K562 (cell line): ENCODE data around the gene EML3. TPM values are rescaled to one million over a fixed set of nuclear protein-coding genes. Genes with fewer than 3 reads are reported as not detected.

Experiments used
- ATAC-seq: fragments of 200-7000 bp; cut with Tn5 transposase; 3 replicates; pipeline ENCODE4 v1.9.1; 2020; ENCODE audit warnings: moderate library complexity
- BruUV-seq: library from RNA; stranded (reverse); fragments of 400-500 nt; replicated peaks from 2 replicates; lab custom pipeline; 2021; lab: Mats Ljungman, UMichigan
- CTCF ChIA-PET: fragments of 300-600 bp; formaldehyde crosslinking; extraction: SDS; loops from one replicate; lab custom pipeline; 2021; ENCODE audit warnings: low intra/inter-chr PET ratio; lab: Yijun Ruan, JAX
- POLR2A ChIA-PET: fragments of 300-600, 350-650 bp; sonication (Branson Sonifier 250); formaldehyde crosslinking; extraction: SDS; loops from one replicate; lab custom pipeline; 2021; ENCODE audit warnings: antibody characterized with exemption, inconsistent platforms; lab: Yijun Ruan, JAX
- DNase-seq, 4 experiments: peaks; one replicate each; pipeline versions ENCODE4 v3.0.0 to v3.0.0-alpha.2; 2011 to 2018; ENCODE audit warnings: low spot score in 3 of 4, mixed read lengths in 3 of 4; ENCODE audit errors: extremely low read depth in 1 of 4
- FAIRE-seq: peaks from 2 replicates; lab custom pipeline; 2011; peaks lifted over from hg19 to GRCh38; lab: Jason Lieb, UNC
- H2AFZ ChIP-seq: 2 replicates; pipeline ENCODE4 v1.6.0; 2011; ENCODE audit warnings: low read depth, low read length, control low read depth, inconsistent platforms
- H3K27ac ChIP-seq: fragments of 200-600 bp; 3 replicates; pipeline ENCODE4 v1.8.0; 2011; ENCODE audit warnings: low read depth, mild to moderate bottlenecking, control low read depth, inconsistent platforms, low read length, moderate library complexity, mixed read lengths; ENCODE audit errors: extremely low read depth
- H3K27me3 ChIP-seq, 2 experiments: fragments of 300-600 bp in 1 of 2; 2 replicates in 1 of 2; 3 replicates in 1 of 2; pipeline versions ENCODE4 v1.6.0 to v1.8.0; 2011; ENCODE audit warnings: inconsistent platforms in 2 of 2, low read length in 2 of 2, mild to moderate bottlenecking in 1 of 2, mixed read lengths in 1 of 2, moderate library complexity in 1 of 2; ENCODE audit not compliant: control insufficient read depth in 2 of 2, insufficient read depth in 2 of 2
- H3K36me3 ChIP-seq: fragments of 300-600 bp; 3 replicates; pipeline ENCODE4 v1.8.0; 2011; ENCODE audit warnings: mild to moderate bottlenecking, low read length, inconsistent platforms; ENCODE audit not compliant: control insufficient read depth, insufficient read depth
- H3K4me1 ChIP-seq, 2 experiments: fragments of 200-600 bp in 1 of 2; replicated peaks in 1 of 2; 2 replicates in 1 of 2; 3 replicates in 1 of 2; pipeline versions ENCODE4 v1.5.1 to v1.8.0; 2011; ENCODE audit warnings: inconsistent platforms in 2 of 2, low read length in 2 of 2, mild to moderate bottlenecking in 1 of 2, mixed read lengths in 1 of 2, moderate library complexity in 1 of 2; ENCODE audit not compliant: control insufficient read depth in 2 of 2, insufficient read depth in 2 of 2
- H3K4me2 ChIP-seq: 2 replicates; pipeline ENCODE4 v1.6.1; 2011; ENCODE audit warnings: low read length, control low read depth, inconsistent platforms, mixed read lengths; ENCODE audit not compliant: insufficient read depth
- H3K4me3 ChIP-seq: fragments of 200-600 bp; sonication (generic), shearing (Covaris generic); 2 replicates; pipeline ENCODE4 v1.5.1; 2016; ENCODE audit warnings: control low read depth, inconsistent platforms
- H3K79me2 ChIP-seq: fragments of 200-600 bp; 3 replicates; pipeline ENCODE4 v1.8.0; 2011; ENCODE audit warnings: low read length, inconsistent platforms; ENCODE audit not compliant: control insufficient read depth, insufficient read depth
- H3K9ac ChIP-seq, 2 experiments: 2 replicates each; pipeline versions ENCODE4 v1.6.0 to v1.6.1; 2011; ENCODE audit warnings: low read depth in 2 of 2, low read length in 2 of 2, control low read depth in 1 of 2, inconsistent platforms in 1 of 2, mild to moderate bottlenecking in 1 of 2, mixed read lengths in 1 of 2; ENCODE audit not compliant: insufficient read depth in 1 of 2
- H3K9me1 ChIP-seq: one replicate; pipeline ENCODE4 v1.6.0; 2011; ENCODE audit warnings: inconsistent platforms, mild to moderate bottlenecking, low read length, moderate library complexity; ENCODE audit not compliant: control insufficient read depth, insufficient read depth
- H3K9me3 ChIP-seq: replicated peaks from 2 replicates; pipeline ENCODE4 v1.5.1; 2011; ENCODE audit warnings: low read depth, low read length, inconsistent platforms; ENCODE audit not compliant: control insufficient read depth, insufficient read depth
- H4K20me1 ChIP-seq: replicated peaks from 2 replicates; pipeline ENCODE4 v1.6.1; 2011; ENCODE audit warnings: low read length, inconsistent platforms, mixed read lengths; ENCODE audit not compliant: control insufficient read depth, insufficient read depth
- ADNP ChIP-seq: fragments of 200-800 bp; sonication (Bioruptor generic); IDR thresholded peaks from 2 replicates; pipeline ENCODE4 v1.6.1; 2016; ENCODE audit warnings: missing genetic modification characterization, missing compliant biosample characterization
- BCOR ChIP-seq: fragments of 450-650 bp; IDR thresholded peaks from 2 replicates; pipeline ENCODE4 v1.6.1; 2016
- CEBPG ChIP-seq, 3 experiments: fragments of 200-800 bp in 1 of 3; sonication (Bioruptor generic) in 1 of 3; sonication (generic) in 1 of 3; formaldehyde crosslinking in 1 of 3; IDR thresholded peaks in 2 of 3; conservative IDR thresholded peaks in 1 of 3; 2 replicates each; pipeline versions ENCODE4 v1.6.1 to v1.8.0; 2016 to 2022; ENCODE audit warnings: missing compliant biosample characterization in 2 of 3, missing genetic modification characterization in 2 of 3, mild to moderate bottlenecking in 1 of 3, missing genetic modification reagents in 1 of 3
- FIP1L1 ChIP-seq: fragments of 200-400 bp; formaldehyde crosslinking; IDR thresholded peaks from 2 replicates; pipeline ENCODE4 v1.6.1; 2018; ENCODE audit warnings: mild to moderate bottlenecking, low read depth, low read length; ENCODE audit not compliant: poor library complexity, severe bottlenecking
- MEIS2 ChIP-seq: fragments of 450-650 bp; IDR thresholded peaks from 2 replicates; pipeline ENCODE4 v1.6.1; 2014; ENCODE audit warnings: mild to moderate bottlenecking; ENCODE audit not compliant: partially characterized antibody
- PHB ChIP-seq: fragments of 250-450 bp; sonication (Bioruptor Pico); IDR thresholded peaks from 2 replicates; pipeline ENCODE4 v1.5.0; 2021
- SREBF1 ChIP-seq: fragments of 150-350 bp; IDR thresholded peaks from 2 replicates; pipeline ENCODE4 v1.6.1; 2014; ENCODE audit warnings: antibody characterized with exemption, low read depth, low read length, borderline replicate concordance
- ZFX ChIP-seq: sonication (generic); formaldehyde crosslinking; IDR thresholded peaks from 2 replicates; pipeline ENCODE4 v1.8.0; 2022; ENCODE audit warnings: mild to moderate bottlenecking, missing genetic modification reagents, moderate library complexity
- ZNF780A ChIP-seq: fragments of 250-450 bp; sonication (Bioruptor Pico); IDR thresholded peaks from 2 replicates; pipeline ENCODE4 v1.5.0; 2021; ENCODE audit warnings: mild to moderate bottlenecking
- ZNF830 ChIP-seq: fragments of 250-450 bp; sonication (Bioruptor Pico); IDR thresholded peaks from 2 replicates; pipeline ENCODE4 v1.5.0; 2021; ENCODE audit warnings: mild to moderate bottlenecking
- ZZZ3 ChIP-seq: fragments of 450-650 bp; IDR thresholded peaks from 2 replicates; pipeline ENCODE4 v1.6.1; 2016; ENCODE audit warnings: antibody characterized with exemption, mild to moderate bottlenecking, moderate library complexity
- WGBS: fragments of 100-300 bp; shearing (Covaris generic); methylation state at CpG from one replicate; pipeline ENCODE4 v1.1.6; 2016; ENCODE audit warnings: low coverage, mixed read lengths; ENCODE audit not compliant: insufficient coverage; ENCODE audit errors: missing lambda C conversion rate; 5-methylcytosine and 5-hydroxymethylcytosine counted together
- in situ Hi-C: fragments of 300-500 bp; cut with MboI; formaldehyde crosslinking; loops from 4 replicates; pipeline ENCODE4 v1.15.0; 2018; ENCODE audit warnings: inconsistent platforms, mixed read lengths
- intact Hi-C: fragments of 100-400 bp; cut with micrococcal nuclease; formaldehyde crosslinking; loops from 2 replicates; pipeline ENCODE4 v1.14.2; 2022
- polyA plus RNA-seq, 8 experiments: library from polyadenylated mRNA; depleted of rRNA in 4 of 8; stranded (reverse) in 5 of 8; unstranded in 3 of 8; fragments of >200 nt; fragmentation: Nextera tagmentation in 2 of 8; fragmentation: Illumina TruSeq in 1 of 8; extraction: Ambion mirVana in 2 of 8; extraction: Trizol in 1 of 8; gene quantifications; 2 replicates each; pipeline versions ENCODE4 v1.2.1 to v1.2.3, GENCODE V29; 2011 to 2014; ENCODE audit warnings: inconsistent platforms in 1 of 8, missing spikeins in 1 of 8
- total RNA-seq, 7 experiments: library from RNA; depleted of rRNA in 6 of 7; stranded (reverse); fragments of >200 nt in 6 of 7; fragmentation: Illumina TruSeq in 2 of 7; extraction: Trizol in 2 of 7; gene quantifications; 2 replicates each; pipeline versions ENCODE4 v1.2.1 to v1.2.3, GENCODE V29; 2011 to 2021; ENCODE audit warnings: low replicate concordance in 1 of 7
- TF ChIP-seq, protein P1 (sequence below): fragments of 250-450 bp; sonication (Bioruptor Pico); IDR thresholded peaks from 2 replicates; pipeline ENCODE4 v1.4.0; 2020; ENCODE audit warnings: mild to moderate bottlenecking, moderate library complexity, borderline replicate concordance
- TF ChIP-seq, protein P2 (sequence below): fragments of 450-650 bp; IDR thresholded peaks from one replicate; pipeline ENCODE4 v1.6.1; 2018; ENCODE audit warnings: mild to moderate bottlenecking, moderate library complexity; ENCODE audit not compliant: partially characterized antibody
- TF ChIP-seq, protein P3 (sequence below): sonication (generic); formaldehyde crosslinking; IDR thresholded peaks from 2 replicates; pipeline ENCODE4 v1.8.1; 2022; ENCODE audit warnings: missing genetic modification reagents

EML3 gene
- total and polyA plus RNA-seq, 9 of the 15 experiments (the other 6 are each of a cell fraction or from before 2014, with no cell fraction given): 0.32 to 90.5 (median 26.4) TPM

DNA sequence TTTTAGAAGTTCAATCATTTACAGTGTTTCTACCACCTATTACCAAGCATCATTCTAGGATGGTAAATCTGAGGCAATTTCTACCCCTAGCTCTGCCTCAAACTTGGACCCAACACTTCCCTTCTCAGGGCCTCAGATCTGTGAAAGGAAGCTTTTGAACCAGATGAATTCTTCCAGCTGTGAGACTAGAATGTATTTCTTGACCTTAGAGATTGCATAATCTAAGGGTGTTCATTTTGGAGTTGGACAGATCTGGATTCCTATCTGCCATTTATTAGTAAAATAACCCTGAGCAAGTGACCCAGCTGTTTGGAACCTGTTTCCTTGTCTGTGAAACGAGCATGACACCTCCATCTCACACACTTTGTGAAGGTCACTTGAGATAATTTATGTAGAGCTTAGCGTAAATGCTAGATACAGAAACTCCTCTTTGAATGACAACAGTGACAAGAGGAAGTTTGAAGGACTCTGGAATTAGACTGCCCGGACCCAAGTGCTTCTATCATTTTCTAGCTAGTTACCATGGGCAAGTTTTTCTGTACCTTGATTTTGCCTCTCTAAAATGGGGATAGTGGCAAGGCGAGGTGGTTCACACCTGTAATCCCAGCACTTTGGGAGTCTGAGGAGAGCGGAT is 44.3 kb upstream of the EML3 start:
- H3K36me3 ChIP-seq: peaks cover 5% of the 10 kb centered on the region; the same call in 1 of the 3 replicates
- BruUV-seq: no TSS peak
- H3K27ac ChIP-seq: peak overlapping the region; percentile 20; the same call in 1 of the 3 replicates
- no peaks in the 10 kb centered on the region for H3K9me1 ChIP-seq
- FAIRE-seq: peak; percentile 23
- POLR2A ChIA-PET: interaction anchor here (0.6 to 5.3 kb wide), 11 partner anchors 9 to 260 kb away, joined by 3 to 161 read pairs (median 3); partner anchors contain the start of genes C11orf98, CSKMT and UQCC3
- CTCF ChIA-PET: no interaction called here
- WGBS: 31% methylated on average over 5 of the region's 5 CpGs
- H3K4me3 ChIP-seq: no peak overlapping the region
- peak overlapping the region; percentile 69 for H2AFZ ChIP-seq
- no peaks in the 10 kb centered on the region for H4K20me1 ChIP-seq
- no peaks in the 10 kb centered on the region for H3K9me3 ChIP-seq
- no peaks in the 10 kb centered on the region for H3K27me3 ChIP-seq
- H3K4me1 ChIP-seq: peaks cover 7 to 15% of the 10 kb centered on the region in 2 experiments; a peak in 4 of 5 replicates
- H3K9ac ChIP-seq: no peak overlapping the region; a peak in 1 of 4 replicates
- intact Hi-C loops (no loop called here), in situ Hi-C loops (no loop called here)
- H3K4me2 ChIP-seq: no peak overlapping the region
- DNase-seq: no peak
- peaks cover 13% of the 10 kb centered on the region for H3K79me2 ChIP-seq
- no peak for ATAC-seq
- TF ChIP-seq ZNF830 (no peak), PHB (CRISPR knock-in tag) (no peak), BCOR (peak; percentile 31; the same call in 1 of the 2 replicates), FIP1L1 (no peak), ZFX (CRISPR knock-in tag) (peak; percentile 23; the same call in 1 of the 2 replicates), ADNP (tag) (0 out of 2 replicates have a peak, but pooled peaks have one; percentile 32), ZZZ3 (no peak), ZNF780A (CRISPR knock-in tag) (no peak), CEBPG (CRISPR knock-in tag; IDR thresholded peaks at IDR 0.05) (peak; percentile 74), CEBPG (tag; conservative IDR thresholded peaks at IDR 0.05 in 1 of 2, IDR thresholded peaks at IDR 0.05 in 1 of 2) (peak; percentile 72 to 80), SREBF1 (no peak), MEIS2 (peak; percentile 61)
- TF ChIP-seq, protein P1, sequence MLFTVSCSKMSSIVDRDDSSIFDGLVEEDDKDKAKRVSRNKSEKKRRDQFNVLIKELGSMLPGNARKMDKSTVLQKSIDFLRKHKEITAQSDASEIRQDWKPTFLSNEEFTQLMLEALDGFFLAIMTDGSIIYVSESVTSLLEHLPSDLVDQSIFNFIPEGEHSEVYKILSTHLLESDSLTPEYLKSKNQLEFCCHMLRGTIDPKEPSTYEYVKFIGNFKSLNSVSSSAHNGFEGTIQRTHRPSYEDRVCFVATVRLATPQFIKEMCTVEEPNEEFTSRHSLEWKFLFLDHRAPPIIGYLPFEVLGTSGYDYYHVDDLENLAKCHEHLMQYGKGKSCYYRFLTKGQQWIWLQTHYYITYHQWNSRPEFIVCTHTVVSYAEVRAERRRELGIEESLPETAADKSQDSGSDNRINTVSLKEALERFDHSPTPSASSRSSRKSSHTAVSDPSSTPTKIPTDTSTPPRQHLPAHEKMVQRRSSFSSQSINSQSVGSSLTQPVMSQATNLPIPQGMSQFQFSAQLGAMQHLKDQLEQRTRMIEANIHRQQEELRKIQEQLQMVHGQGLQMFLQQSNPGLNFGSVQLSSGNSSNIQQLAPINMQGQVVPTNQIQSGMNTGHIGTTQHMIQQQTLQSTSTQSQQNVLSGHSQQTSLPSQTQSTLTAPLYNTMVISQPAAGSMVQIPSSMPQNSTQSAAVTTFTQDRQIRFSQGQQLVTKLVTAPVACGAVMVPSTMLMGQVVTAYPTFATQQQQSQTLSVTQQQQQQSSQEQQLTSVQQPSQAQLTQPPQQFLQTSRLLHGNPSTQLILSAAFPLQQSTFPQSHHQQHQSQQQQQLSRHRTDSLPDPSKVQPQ (CRISPR knock-in tag): no peak
- TF ChIP-seq, protein P2, sequence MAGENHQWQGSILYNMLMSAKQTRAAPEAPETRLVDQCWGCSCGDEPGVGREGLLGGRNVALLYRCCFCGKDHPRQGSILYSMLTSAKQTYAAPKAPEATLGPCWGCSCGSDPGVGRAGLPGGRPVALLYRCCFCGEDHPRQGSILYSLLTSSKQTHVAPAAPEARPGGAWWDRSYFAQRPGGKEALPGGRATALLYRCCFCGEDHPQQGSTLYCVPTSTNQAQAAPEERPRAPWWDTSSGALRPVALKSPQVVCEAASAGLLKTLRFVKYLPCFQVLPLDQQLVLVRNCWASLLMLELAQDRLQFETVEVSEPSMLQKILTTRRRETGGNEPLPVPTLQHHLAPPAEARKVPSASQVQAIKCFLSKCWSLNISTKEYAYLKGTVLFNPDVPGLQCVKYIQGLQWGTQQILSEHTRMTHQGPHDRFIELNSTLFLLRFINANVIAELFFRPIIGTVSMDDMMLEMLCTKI: no peak
- TF ChIP-seq, protein P3, sequence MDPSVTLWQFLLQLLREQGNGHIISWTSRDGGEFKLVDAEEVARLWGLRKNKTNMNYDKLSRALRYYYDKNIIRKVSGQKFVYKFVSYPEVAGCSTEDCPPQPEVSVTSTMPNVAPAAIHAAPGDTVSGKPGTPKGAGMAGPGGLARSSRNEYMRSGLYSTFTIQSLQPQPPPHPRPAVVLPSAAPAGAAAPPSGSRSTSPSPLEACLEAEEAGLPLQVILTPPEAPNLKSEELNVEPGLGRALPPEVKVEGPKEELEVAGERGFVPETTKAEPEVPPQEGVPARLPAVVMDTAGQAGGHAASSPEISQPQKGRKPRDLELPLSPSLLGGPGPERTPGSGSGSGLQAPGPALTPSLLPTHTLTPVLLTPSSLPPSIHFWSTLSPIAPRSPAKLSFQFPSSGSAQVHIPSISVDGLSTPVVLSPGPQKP: no peak
